Middle frontal gyrus (tissue), 1 donor: ENCODE results near the gene CDK5.

ENCODE experiments used
- DNase-seq: peaks from one replicate; pipeline ENCODE4 v3.0.0-alpha.2; 2015; ENCODE audit warnings: low spot score; ENCODE audit errors: extremely low spot score

The CDK5 gene

DNA sequence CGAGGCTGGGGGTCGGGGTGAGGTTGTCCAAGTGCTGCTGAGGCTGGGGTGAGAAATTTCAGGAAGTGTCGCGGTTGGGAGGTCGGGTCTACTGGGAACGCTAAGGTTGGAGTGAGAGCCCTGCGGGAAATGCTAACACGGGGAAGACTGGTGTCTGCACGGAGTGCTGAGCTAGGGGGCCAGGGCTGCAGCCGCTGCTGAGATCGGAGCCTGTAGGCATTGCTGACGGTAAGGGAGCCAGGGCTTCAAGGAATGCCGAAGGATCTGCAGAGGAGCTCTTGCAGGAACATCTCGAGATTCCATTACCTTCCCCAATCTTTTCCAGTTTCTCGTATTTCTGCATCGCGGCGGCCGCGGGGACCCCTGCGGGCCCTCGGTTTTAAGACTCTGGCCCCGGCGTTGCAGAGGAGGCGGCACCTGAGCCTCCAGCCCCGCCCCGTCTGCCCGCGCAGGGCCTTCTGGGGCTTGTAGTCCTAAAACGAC is at the start of gene CDK5:
Gene CDK5 (minus strand): TSS at position 392 of the 483 bp plus-strand sequence. CDS start 49 bp downstream, at position 343.
- no peak for DNase-seq

DNA sequence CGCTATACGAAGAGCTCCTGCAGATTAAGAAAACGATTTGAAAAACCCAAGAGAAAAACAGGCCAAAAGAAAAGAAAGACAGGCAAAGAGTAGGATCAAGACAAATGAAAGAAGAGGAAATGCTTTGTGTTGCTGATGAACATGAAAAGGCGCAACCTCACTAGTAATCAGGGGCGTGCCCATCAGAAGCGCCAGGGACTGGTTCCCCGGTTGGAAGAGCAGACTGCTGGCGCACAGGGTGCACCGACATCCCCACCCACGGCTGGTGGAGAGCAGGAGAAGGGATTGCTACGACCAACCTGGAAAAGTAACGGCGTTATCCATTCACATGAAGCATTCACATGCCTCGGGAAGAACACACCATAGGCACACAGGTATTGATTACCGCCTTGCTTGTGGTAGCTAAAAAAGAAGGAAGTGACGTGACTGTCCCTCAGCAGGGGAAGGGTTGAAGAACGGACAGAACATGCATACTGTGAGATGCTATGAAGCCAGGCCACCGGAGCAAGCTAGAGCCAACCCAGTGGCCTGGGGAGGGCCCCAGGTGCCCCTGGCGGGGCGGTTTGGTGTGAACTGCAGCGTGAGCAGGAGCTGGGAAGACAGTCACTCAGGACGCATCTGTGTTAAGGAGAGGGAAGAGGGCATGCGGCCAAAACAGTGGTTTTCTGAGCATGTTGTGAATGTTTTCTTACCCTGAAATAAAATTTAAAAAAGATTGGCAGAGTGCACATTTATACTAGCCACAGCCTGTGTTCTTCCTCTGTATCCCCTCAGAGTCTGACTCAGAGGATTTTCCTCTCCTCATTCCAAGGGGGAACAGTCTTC is 46.9 kb upstream of the CDK5 start:
- DNase-seq = no peak

DNA sequence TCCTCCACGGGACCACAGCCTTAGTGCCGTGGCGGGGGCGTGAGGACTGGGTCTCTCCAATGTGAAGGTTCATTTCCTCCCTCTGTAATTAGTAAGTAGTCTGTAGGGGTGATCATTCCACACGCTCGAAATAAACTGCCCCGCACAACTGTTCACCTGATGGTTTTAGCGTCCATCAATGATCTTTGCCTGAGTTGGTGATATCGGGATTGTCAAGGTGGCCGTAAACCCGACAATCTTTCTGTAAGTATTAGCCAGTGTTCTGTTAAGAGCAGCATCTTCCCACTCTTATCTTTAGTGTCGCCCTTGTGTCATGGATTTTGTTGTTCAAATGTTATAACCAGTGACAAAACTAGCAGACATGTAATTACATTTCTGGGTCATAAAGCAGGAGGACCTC is 46.3 kb upstream of the CDK5 start:
- DNase-seq = no peak

DNA sequence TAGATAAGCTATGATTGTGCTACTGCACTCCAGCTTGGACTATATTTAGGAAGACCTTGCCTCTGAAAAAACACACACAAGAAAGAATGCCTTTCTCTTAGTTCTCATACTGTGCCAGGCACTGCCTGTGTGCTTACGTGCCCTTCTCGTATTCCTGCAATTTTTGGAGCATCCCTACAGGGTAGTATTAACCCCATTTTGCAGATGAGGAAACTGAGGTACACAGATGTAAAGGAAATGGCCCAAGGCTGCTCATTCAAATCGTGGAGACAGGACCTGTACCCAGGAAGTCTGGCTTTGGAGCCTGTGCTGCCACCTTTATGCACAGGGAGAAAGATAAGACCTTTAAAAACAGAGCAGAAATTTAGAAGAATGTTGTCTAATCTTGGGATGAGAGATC is 45.3 kb upstream of the CDK5 start:
- no peak for DNase-seq

DNA sequence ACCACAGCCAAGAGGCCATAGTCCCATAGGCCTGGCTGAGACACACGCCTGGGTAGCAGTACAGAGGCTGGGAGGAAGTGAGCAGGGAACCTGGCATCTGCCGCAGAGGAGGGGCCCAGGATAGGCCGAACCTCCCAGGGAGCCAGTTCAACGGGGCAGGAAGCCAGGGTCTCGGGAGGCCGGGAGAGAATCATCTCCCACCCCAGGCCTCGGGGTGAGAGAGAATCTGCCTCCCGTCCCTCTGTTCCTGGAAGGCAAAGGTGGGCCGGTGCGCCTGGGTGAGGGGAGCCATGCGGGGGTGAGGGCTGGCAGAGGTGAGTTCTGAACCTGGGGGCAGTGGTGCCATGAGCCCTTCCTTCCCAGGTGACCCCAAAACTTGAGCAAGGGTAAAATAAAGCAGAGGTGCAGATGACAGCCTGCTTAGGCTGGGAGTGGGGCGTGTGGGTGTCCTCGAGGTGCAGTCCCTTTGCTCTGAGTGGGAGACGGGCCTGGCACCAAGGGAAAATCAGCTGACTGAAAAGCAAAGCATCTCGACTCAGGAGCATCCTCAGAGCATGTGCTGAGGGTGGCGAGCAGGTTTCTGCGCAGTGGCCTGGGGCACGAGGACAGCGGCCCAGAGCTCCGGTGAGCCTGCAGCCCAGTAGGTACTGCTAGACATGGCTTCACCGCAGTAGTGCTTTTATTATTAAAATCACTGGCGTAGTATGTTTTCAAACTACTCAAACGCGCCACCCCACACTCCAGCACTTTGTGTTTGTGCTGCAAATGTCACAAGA is 44.1 kb upstream of the CDK5 start:
- no peak for DNase-seq

DNA sequence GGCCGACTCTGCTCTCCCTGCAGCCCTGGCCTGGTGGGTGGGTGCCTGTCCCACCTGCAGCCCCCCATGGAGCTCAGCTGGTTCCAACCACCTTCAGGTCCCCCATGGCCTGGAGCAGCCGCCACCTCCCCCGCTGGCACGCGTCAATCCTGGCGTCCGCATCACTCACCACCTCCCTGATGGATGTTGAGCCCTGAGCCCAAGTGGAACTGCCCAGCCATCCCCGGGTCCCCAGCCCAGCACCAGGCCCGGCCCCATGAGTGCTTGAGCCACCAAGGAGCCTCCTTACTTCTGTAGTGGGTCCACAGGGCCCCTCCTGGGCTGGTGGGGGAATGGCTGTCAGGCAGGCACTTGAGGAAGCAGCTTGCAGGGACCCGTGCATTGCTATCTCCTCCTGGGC is 43.2 kb upstream of the CDK5 start:
- no peak for DNase-seq

DNA sequence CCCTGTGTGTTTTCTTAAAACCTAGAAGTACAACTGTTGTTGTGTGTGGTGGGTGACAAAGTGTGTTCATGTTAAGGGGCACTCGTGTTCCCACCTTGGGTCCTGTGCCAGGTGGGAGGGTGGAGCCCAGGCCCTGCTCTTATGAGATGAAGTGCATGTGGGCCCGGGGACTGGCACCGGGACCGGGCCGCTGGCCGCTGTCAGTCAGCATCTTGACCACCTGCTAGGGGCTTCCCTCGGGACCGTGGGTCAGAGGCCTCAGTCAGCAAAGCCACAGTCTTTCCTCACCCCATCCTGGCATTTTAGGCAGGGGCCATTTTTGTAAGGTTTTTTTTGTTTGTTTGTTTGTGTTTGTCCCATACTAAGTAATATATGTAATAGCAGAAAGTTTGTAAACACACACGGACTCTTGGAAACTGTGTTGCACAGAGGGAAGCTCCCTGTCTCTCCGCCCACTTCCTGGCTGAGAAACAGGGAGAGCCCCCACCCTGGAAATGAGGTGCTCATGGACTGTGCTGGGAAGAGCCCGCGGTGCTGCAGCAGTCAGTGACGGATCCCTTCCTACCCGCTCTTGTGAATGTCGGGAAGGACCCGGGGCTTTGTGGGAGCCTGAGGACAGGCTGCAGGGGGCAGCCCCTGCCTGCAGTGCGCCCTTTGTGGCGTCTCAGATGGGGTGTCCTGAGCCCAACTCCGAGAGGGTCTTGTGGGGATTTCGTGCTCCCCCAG is 42.0 kb upstream of the CDK5 start:
- no peak for DNase-seq

DNA sequence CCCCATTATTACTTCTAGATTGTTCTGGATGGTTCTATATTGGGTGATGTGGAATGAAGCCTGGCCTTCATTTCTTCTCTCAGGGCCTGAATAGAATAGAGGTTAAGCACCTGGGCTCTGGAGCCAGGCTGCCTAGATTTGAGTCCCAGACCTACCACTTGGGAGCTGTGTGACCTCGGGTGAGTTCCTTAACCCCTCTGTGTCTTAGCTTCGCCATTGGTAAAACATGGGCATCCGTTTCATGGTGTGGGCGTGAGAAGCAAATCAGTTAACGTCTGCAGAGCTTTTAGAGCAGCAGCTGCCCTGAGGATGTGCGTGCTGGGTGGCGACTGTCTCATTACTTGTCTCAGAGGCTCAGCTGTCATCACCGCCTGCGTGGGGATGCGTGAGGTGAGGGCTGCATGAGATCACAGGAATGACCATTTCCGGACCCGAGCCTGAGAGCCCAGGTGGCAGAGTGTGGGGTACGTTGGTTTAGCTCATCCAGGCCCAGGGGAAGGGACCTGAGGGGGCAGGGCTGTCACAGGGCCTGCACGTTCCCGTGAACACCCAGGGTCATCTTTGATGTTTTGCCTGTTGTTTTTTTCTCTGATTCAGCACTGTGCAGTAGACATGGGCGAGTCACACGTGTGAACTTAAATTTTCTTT is 38.3 kb upstream of the CDK5 start:
- DNase-seq = no peak

DNA sequence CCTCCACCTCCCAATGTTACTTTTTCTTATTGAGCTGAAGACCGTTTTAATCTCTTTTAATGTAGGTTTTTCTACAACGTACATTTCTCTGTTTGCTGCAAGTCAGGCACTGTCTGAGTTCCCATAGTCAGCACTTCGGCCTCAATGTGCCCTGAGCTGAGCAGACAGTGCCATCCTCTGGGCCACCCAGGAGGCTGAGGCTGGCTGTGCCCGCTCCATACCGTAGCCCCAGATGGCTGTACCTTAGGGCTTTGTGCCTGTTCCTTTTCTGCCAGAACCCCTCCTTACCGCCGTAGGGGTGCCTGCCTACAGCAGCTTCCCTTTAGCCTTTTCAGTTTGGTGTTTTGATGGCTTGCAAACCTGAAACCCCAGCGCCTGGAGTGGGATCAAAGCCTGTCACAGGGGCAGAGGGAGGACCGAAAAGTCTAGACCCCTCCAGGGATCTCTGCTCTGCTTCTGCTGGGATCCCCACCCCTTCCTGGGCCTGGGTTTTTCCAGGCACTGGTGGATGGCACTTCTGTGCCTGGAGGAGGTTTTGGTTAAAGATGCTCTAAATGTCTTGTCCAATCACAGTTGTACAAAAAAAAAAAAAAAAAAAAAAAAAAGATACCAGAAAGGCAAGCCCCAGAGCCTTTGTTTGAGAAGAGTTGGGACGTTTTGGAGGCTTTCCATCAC is 37.6 kb upstream of the CDK5 start:
- no peak for DNase-seq

DNA sequence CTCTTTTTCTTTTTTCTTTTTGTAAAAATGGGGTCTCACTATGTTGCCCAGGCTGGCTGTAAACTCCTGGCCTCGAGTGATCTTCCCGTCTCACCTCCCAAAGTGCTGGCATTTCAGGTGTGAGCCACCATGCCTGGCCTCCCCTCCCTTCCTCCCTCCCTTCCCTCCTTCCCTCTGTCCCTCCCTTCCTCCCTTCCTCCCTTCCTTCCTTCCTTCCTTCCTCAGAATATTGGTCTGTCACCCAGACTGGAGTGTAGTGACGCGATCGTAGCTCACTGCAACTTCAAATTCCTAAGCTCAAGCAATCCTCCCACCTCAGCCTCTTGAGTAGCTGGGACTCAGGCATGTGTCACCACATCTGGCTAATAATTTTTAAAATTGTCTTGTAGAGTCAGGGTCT is 37.0 kb upstream of the CDK5 start:
- no peak for DNase-seq

DNA sequence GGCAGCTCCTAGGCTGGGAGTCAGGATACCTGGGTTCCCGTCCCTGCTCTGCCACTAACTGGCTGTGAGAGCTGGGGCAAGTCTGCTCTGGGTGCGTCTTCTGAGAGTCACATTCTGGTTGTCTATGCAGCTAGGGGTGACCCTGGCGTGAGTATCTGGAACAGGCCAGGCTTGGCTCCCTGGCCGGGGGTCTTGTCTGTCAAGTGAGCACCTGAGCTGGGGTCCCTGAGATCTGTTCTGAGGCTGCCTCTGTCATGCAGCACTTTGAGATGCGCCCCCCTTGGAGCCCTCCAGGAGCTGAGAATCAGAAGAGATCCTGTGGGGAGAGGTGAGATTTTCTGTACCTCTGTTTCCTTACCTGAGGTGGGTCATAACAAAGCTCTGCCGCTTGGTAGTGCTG is 36.1 kb upstream of the CDK5 start:
- no peak for DNase-seq

DNA sequence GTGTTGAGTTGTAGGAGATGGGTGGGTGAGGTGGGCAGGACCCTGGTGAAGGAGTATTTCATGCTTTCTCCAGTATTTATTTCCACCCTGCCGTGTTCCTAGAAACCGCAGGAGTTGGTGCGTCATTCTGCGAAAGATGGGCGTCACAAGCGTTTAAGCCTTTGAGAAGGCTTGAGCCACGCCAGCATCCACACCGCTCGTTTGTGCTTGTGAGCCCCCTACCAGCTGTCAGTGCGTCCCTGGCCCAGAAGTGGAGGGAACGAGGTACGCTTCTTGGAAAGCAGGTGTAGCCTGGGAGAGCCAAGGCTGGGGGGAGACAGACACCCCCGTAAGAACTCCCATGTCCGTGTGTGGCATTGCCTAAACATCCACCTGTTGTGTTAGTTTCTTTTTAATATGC is 34.3 kb upstream of the CDK5 start:
- no peak for DNase-seq

DNA sequence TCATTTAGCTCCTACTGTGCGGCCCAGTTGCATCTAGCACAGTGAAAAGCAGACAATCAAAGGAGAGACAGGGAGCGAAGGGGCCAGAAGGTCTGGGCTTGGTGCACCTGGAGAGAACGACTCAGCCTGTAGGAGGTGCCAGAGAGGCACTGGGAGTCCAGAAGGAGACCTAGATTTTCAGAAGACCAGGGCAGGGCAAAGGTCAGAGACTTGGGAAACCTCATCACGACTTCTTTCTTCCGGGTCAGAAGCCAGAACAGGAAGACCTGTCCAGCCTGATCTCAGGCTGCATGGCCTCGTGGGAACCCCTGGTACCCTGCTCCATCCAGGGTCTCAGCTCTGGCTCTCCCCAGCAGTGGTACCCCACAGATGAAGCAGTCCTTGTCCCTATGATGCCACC is 33.7 kb upstream of the CDK5 start:
- DNase-seq = no peak

DNA sequence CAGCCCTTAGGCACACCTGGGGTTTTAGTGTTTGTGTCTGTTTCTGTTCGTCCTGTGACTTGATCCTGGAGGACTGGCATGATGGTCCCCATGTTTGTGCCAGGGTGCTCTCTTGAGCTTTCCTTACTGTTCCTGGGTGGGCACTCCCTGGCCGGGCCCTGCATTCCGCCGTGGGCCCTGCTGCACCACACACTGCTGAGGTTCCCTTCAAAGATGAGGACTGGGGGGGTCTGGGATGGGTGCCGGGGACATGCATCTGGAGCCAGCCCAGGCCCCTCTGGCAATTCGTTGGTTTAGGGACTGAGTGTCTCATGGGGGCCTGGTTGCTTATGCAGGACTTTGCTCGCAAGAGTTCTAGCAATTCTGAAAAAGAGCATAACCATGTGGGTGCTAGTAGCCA is 33.3 kb upstream of the CDK5 start:
- DNase-seq = no peak

DNA sequence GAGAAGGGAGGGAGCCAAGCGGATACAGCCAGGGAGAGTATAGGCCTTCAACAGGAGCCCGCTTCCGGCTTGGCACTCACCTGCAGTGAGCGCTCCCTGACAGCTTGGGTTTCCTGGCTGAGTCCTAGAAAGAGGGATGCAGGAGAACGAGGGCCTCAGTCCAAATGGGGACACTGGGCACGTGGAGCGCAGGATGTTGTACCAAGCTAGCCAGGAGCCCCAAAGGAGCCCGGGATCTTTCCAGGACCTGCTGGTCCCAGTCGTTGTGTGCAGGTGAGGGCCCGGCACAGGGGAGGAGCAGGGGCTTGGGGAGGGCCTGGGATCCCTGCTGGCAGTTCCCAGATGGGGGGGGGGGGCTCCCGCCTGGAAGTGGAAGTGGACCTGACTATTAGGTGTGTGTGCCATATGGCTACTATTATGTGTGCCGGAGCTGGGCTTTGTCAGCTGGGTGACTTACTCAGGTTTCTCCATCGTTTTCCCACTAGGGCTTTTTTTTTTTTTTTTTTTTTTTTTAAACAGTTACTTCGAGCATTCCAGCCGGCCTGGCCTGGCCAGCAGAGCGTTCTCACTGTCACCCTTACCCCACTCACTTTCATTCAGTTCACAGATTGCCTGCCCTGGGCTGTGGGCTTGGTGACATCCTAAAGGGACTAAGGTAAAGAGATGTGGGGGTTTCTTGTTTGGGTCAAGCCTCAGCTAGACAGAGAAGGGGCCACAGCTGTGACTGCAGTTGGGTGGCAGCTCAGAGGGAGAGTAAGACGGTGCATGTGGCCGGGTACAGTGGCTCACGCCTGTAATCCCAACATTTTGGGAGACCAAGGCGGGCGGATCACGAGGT is 32.4 kb upstream of the CDK5 start:
- no peak for DNase-seq

DNA sequence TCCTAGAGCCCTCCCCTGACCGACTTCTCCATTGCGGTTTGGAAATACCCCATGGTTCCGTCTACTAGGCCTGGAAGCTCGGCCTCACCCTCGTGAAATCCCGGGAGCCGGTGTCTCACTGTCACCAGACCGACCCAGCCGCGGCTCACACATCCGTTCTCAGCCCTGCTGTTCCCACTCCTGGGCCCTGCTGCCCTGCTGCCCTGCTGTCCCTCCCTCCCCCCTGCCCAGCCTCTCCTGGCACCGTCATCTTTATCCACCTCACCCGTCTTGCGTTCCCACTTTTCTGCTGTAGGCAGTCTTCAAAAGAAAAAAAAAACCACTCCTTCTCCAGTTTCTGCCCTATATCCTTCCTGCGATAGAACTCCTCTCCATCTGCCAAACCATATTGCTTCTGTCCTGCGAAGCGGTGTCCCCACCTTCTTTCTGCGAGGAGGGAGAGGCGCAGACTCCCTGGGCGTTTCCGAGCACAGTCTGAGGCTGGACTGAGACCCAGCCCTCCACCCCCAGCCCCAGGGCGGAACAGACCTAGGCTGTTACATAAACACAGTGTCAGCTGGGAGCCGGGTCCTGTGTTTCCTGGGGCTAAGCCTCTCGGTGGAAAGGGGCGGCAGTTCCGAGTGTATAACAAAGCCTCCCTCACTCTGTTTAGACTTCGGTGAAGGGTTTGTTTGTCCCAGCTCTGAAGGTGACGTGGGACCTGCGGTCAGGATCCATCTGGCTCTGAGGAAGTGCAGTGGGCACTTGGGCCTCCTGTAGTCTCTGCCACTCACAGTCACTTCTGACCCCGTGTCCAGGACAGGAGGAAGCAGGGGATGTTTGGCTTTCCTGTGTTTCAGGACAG is 31.4 kb upstream of the CDK5 start:
- no peak for DNase-seq

DNA sequence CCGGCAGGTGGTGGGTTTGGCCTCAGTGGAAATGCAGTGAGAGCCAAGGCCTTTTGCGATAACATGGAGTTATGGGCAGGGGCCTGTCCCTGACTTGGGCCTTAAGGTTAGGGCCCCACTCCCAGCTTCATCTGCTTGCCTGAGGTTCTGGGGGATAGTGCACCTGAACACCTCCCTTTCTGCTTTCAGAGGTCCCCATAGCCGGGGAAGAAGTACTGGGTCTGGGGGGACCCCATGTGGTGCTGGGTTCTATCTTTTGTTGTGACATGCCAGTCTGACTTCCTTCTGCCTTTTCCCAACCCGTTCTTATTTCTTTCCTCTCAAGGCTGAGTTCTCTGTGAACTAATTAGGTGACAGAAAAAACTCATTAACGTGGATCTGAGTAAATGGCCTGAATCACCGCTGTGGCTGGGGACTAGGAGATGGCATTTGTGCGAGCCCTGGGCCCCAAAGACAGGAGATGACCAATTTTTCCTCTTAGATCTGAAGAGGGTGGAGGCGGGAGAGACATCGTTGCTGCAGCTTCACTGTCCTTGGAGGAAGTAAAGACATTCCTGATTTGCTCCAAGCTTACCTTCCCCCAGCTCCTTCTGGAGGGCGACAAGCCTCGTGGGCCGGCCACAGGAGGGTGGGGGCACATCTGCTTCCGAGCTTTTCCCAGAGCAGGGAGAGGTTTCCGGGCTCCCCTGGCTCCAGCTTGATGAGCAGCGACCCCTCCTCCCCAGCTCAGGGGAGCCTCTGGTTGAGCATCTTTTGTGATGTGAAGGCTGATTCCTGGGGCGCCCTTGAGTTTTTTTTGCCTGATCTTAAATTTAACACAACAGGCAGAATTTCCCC is 30.5 kb upstream of the CDK5 start:
- DNase-seq = no peak
